HG03439 (cell line): ENCODE data around the gene SP6.

Experiments used
- ATAC-seq: cut with Tn5 transposase; IDR thresholded peaks from one replicate; pipeline ENCODE4 v1.9.1; 2021; ENCODE audit warnings: mild to moderate bottlenecking, moderate library complexity; ENCODE audit not compliant: unreplicated experiment

The SP6 gene

DNA sequence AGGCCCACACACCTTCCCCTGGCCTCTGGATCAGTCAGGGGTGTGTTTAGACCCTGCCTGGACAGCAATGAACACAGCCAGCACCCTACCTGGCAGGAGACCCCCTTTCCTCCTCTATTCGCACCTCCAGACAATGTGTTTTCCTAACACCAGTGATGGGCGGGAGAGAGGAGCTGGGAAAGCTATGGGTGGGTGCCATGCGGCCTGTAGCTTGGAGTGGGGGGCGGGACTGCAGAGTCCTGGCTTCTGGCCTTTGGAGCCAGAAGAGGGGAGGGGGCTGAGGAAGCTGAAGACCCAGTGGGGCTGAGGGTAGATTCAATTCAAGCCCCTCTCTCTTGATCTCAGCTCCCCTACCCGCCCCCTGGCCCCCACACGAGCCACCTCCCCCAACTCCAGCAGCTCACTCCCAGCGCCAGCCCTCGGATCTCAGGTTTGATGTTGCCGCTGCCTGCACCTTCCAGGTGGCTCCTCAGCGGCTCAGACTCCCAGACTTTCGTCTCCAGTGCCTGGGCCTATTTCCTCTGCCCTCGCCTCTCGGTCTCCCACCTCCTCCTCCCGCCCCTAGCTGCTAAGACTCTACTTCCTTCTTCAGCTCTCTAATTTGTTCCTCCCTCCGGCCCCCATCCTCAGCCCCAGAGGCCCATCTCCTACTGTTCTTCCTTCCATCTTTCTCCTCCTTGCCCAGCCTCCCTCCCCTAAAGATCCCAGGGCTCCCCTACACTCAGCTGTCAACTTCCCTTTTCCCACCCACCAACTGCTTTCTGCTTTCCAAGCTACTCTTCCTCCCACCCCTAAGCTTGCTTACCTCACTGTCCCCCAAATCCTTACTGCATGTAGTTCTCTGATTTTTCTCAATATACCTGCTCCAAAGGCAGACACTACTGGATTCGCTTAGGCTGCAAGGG is 6.8 kb upstream of the SP6 start:
- ATAC-seq = no peak

GRCh38 chr17:47856830-47857229 is 5.9 kb upstream of the SP6 start:
- no peak for ATAC-seq

DNA sequence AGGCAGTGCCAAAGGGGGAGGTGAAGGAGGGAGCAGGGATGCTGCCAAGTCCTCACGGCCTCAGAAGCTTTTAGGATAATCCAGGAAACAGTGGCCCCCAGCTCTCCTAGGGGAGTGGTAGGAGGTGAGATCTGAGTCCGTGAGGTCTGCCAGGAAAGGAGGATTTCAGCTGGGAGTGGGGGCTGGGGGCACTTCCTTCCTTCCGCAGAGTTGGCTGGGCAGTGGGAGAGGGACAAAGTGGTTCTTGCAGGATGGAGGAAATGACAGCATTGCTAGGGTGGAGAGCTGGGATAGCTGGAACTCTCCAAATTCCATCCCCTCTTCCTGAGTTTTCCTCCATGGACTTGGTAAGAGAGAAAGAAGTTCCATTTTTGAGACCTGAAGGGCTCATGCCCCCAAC is 4.8 kb upstream of the SP6 start:
- no peak for ATAC-seq

- ATAC-seq = no peak
Observed at GRCh38 chr17:47853616-47854015, 2.7 kb upstream of the SP6 start.

DNA sequence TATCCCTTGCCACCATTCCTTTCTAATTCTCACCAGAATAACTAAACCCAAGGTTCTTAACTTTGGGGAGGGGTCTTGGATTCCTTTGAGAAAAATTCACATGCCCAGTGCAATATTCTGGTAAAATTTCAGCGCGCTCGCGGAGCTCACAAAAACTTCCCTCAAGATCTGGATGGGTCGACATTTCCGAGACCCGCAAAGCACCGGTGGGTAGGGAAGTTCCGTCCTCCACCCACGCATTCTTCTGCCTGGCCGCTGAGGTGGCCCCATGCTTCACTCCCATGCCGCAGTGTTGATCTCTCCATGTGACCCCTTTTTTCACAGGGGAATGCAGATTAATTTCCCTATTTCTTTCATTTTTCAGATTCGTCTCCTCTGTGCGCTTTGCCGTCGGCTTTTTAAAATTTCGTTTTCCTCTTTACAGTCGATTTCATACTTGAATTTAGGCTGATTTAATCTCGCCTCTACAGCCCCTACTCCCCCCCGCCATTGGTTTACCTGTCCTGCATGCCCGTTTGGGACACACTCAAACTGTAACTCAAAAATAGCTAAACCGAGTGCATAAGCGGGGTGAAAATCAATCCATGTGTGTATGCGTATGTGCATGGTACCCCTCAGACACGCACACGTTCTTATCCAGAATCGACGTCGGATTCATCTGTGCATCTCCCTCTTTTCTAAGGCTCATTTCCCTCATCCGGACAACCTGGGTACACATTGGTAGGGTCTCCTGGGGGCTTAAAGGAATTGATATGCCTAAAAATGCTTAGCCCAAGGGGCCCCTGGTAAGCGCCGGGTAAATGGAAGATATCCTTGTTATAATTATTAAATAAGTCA is 1.4 kb upstream of the SP6 start:
- no peak for ATAC-seq

- no peak for ATAC-seq
Observed at GRCh38 chr17:47851764-47852112, 775 bp upstream of the SP6 start.

DNA sequence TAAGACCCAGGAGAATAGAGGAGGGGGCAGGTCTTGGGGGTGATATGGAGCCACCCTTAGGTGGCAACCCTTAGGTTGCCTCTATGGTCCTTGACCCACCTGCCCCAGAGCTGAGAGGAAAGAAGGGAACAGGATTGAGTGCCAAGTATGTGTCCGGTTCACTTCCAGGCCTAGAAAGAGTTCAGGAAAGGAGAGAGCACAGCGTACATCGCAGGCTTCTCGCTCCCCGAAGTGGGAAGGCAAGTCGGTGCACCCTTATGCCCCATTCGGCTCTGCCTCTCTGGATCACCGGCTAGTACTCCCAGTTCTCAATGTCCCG is 631 bp downstream of the SP6 start:
- no peak for ATAC-seq

DNA sequence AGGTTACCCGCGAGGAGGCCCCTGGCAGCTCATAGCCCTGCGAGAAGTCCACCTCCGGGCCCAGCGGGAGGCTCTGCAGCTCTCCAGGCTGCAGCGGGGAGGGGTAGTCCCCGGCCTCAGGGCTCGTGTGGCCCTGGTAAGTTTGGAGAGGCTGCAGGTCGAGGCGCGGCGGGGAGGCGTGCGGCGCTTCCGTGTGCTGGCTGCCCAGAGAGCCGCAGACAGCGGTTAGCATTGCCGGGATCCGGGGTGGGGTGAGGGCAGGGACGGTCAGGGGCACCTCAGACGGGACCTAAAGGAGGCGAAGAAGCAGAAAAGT is 2.8 kb downstream of the SP6 start:
- no peak for ATAC-seq

DNA sequence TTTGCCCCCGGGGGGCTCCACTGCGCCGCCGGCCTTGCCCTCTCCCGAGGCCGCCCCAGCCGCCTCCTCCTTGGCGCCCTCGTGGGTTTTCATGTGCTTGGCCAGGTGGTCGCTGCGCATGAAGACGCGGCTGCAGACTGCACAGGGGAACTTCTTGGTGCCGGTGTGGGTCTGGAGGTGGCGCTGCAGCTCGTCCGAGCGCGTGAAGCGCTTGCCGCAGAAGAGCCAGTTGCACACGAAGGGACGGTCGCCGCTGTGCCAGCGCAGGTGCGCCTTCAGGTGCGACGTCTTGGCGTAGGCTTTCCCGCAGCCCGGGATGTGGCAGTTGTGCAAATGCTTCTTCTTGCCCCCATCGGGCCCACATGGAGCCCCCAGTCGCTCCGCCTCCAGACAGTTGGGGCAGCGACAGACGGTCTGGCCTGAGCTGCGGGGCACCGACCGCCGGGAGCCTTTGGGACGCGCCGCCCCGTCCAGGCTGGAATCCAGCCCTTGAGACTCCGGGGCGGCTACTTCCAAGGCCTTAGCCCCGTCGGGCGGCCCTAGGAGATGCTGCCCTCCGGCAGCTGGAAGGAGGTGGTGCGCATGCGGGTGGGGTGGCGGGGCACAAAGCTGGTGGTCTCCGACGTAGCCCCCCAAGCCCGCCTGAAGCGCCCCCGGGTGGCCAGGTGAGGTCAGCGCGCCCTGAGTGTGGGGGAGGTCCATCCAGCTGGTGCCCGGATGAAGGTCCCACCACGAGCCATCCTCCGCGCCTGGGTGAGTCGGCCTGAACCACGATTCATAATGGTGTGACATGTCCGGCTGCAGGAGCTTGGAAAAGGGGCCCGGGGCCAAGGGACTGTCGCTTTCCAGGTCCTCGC is 3.4 kb downstream of the SP6 start:
- ATAC-seq = no peak

DNA sequence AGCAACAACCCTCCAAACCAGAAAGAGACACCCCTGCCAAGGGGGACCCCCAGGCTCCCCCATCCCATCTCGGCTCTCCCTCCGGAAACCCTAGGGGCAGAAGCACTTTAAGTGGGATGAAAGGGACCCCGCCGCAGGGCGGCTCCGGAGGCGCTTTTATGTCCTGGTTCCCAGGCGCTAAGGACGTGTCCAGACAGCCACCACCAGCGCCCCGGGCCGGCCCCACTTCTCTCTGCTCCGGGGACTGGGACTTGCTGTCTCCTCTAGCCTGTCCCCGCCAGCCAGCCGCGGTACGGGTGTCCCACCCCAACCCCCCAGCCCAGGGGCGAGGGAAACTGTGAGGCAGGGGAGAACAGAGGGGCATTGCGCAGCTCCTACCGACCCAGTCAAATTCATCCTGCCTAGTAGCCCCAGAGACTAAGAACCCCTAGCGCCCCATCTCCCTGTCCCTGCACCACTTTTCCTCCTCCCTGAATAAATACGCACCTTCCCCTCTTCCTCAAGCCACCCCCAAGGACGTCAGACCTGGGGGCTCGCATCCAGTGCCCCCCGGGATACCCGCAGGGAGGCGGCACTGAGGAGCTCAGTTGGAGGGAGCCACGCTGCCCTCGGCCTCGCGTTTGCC is 4.1 kb downstream of the SP6 start:
- ATAC-seq = no peak

GRCh38 chr17:47845716-47846075 is 5.3 kb downstream of the SP6 start:
- no peak for ATAC-seq

- ATAC-seq = no peak
Observed at GRCh38 chr17:47844814-47845715, 5.9 kb downstream of the SP6 start.

GRCh38 chr17:47844227-47844626 is 6.7 kb downstream of the SP6 start:
- ATAC-seq = no peak

GRCh38 chr17:47843391-47843730 is 7.6 kb downstream of the SP6 start:
- ATAC-seq = no peak

DNA sequence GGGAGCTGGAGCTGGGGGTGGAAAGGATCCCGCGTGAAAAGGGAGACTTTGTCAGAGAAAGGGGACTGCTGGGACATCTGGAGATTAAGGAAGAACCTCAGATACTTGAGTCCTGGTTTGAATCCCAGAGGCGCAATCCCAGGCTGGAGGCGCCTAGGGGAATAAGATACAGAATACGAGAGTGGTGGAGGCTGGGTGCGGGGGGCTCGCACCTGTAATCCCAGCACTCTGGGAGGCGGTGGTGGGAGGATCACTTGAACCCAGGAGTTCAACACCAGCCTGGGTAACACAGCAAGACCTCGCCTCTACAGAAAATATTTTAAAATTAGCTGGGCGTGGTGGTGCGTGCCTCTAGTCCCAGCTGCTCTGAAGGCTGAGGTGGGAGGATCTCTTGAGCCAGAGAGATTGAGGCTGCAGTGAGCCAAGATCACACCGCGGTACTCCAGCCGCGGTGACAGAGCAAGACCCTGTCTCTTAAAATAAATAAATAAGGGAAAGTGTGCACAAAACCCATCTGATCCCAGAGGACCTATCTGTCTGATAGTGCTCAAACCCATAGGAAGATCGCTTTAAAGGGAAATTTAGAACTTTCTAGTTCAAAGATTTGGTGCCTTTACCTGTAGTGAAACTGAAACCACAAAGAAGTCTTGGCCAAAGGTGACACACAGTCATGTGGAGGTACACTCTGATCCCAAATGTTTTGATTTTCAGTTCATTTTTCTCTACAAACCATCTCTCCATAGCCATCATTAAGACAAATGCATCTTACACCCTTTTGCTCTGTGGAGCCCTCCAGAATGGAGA is 9.3 kb downstream of the SP6 start:
- no peak for ATAC-seq

GRCh38 chr17:47840742-47841487 is 10.0 kb downstream of the SP6 start, which contains the start of gene SCRN2:
Gene SCRN2, minus strand, starts transcription at chr17:47841273. Its CDS starts 430 bp downstream, at chr17:47840843.
- ATAC-seq = peak; percentile 77

GRCh38 chr17:47840001-47840741 is 10.8 kb downstream of the SP6 start:
- no peak for ATAC-seq

- no peak for ATAC-seq
Observed at GRCh38 chr17:47839071-47839470, 11.9 kb downstream of the SP6 start.
